ENCODE results near the gene TRIM33. TPM values are rescaled to one million over a fixed set of nuclear protein-coding genes. Genes with fewer than 3 reads are reported as not detected.

Gene TRIM33
- total and polyA plus RNA-seq, 2 of the 8 experiments (the other 6 are each of a cell fraction or from before 2014, with no cell fraction given), result 17.1 to 52.3 TPM

DNA sequence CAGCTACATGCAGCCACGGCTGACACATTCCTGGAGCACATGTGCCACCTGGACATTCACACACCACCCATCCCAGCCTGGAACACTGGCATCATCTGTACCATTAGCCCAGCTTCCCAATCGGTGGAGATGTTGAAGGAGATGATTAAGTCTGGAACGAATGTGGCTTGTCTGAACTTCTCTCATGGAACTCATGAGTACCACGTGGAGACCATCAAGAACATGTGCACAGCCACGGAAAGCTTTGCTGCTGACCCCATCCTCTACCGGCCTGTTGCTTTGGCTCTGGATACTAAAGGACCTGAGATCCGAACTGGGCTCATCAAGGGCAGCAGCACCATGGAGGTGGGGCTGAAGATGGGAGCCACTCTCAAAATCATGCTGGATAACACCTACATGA, 25.0 kb upstream of the TRIM33 start (continued):
- TF ChIP-seq ZNF274 (IDR thresholded peaks at IDR 0.05; ENCODE audit: borderline replicate concordance, extremely low read depth, low read length), result no peak
